ENCODE data around the gene TYROBP.

Gene TYROBP

GRCh38 chr19:35889370-35890112, 18.6 kb downstream of the TYROBP start:
- no peak overlapping the region for H3K4me3 ChIP-seq (ENCODE audit: low read depth in 1 of 2, low read length in 2 of 2)
- H3K9ac ChIP-seq (ENCODE audit: low read depth in 1 of 2, low read length in 2 of 2) = no peak overlapping the region
- H3K27ac ChIP-seq (ENCODE audit: low read depth, low read length) = no peak overlapping the region
- no peaks in the 10 kb centered on the region for H3K9me3 ChIP-seq (ENCODE audit: control insufficient read depth in 1 of 2, low read length in 2 of 2)
- H3K27me3 ChIP-seq (ENCODE audit: control insufficient read depth in 1 of 2, insufficient read depth in 2 of 2, low read length in 2 of 2) = no peaks in the 10 kb centered on the region
- H3K4me1 ChIP-seq (ENCODE audit: control insufficient read depth in 1 of 2, insufficient read depth in 2 of 2, low read length in 2 of 2) = no peaks in the 10 kb centered on the region
- peaks cover 14 to 53% of the 10 kb centered on the region in 2 donors for H3K36me3 ChIP-seq (ENCODE audit: control insufficient read depth in 1 of 2, insufficient read depth in 2 of 2, low read length in 2 of 2)

- no peaks in the 10 kb centered on the region for H3K27me3 ChIP-seq (ENCODE audit: control insufficient read depth in 1 of 2, insufficient read depth in 2 of 2, low read length in 2 of 2)
- H3K4me3 ChIP-seq (ENCODE audit: low read depth in 1 of 2, low read length in 2 of 2) = no peak overlapping the region
- no peak overlapping the region for H3K9ac ChIP-seq (ENCODE audit: low read depth in 1 of 2, low read length in 2 of 2)
- H3K36me3 ChIP-seq (ENCODE audit: control insufficient read depth in 1 of 2, insufficient read depth in 2 of 2, low read length in 2 of 2) = peaks cover 14 to 43% of the 10 kb centered on the region in 2 donors
- H3K4me1 ChIP-seq (ENCODE audit: control insufficient read depth in 1 of 2, insufficient read depth in 2 of 2, low read length in 2 of 2) = no peaks in the 10 kb centered on the region
- H3K9me3 ChIP-seq (ENCODE audit: control insufficient read depth in 1 of 2, low read length in 2 of 2) = no peaks in the 10 kb centered on the region
- no peak overlapping the region for H3K27ac ChIP-seq (ENCODE audit: low read depth, low read length)
Measured at GRCh38 chr19:35888398-35888797, 19.7 kb downstream of the TYROBP start.

DNA sequence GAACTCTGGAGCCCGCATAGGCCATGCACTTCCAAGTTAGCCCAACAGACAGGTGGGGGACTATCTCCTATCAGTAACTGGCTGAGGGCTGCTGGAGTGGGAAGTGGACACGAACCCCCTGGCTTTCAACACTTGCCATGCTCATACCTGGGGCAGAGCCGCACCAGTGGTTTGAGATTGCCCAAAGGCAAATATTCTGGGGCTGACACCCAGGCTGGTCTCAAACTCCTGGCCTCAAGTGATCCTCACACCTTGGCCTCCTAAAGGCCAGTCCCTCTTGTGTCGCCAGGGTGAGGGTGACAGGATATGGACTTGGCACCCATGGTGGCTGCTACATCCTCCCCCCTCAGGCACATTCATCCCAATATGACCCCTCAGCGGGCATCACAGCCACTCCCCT, 20.9 kb downstream of the TYROBP start:
- Histone ChIP-seq H3K9ac (ENCODE audit: low read depth in 1 of 2, low read length in 2 of 2) (no peak overlapping the region), H3K36me3 (ENCODE audit: control insufficient read depth in 1 of 2, insufficient read depth in 2 of 2, low read length in 2 of 2) (peaks cover 14 to 36% of the 10 kb centered on the region in 2 donors)

DNA sequence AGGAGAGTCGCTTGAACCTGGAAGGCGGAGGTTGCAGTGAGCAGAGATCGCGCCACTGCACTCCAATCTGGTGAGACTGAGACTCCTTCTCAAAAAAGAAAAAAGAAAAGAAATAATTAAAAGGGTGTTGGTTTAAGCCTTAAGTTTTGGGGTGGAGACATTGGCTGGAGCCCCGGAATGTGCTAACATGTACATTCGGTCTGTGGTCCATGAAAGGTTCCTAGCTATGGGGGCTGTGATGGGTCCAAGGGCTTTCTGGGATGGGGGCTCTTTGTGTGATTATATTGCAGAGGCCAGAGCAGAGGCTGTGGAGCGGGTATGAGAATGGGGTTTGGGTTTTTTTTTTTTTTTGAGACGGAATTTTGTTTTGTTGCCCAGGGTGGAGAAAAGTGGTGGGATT, 22.2 kb downstream of the TYROBP start:
- no peak overlapping the region for H3K27ac ChIP-seq (ENCODE audit: low read depth, low read length)
- no peaks in the 10 kb centered on the region for H3K4me1 ChIP-seq (ENCODE audit: control insufficient read depth in 1 of 2, insufficient read depth in 2 of 2, low read length in 2 of 2)
- no peaks in the 10 kb centered on the region for H3K27me3 ChIP-seq (ENCODE audit: control insufficient read depth in 1 of 2, insufficient read depth in 2 of 2, low read length in 2 of 2)
- H3K9ac ChIP-seq (ENCODE audit: low read depth in 1 of 2, low read length in 2 of 2) = no peak overlapping the region
- no peaks in the 10 kb centered on the region for H3K9me3 ChIP-seq (ENCODE audit: control insufficient read depth in 1 of 2, low read length in 2 of 2)
- no peak overlapping the region for H3K4me3 ChIP-seq (ENCODE audit: low read depth in 1 of 2, low read length in 2 of 2)
- H3K36me3 ChIP-seq (ENCODE audit: control insufficient read depth in 1 of 2, insufficient read depth in 2 of 2, low read length in 2 of 2) = peaks cover 14 to 31% of the 10 kb centered on the region in 2 donors

More for the DNA sequence above, 20.9 kb downstream of the TYROBP start:
- Histone ChIP-seq H3K27me3 (ENCODE audit: control insufficient read depth in 1 of 2, insufficient read depth in 2 of 2, low read length in 2 of 2) (no peaks in the 10 kb centered on the region), H3K27ac (ENCODE audit: low read depth, low read length) (no peak overlapping the region), H3K9me3 (ENCODE audit: control insufficient read depth in 1 of 2, low read length in 2 of 2) (no peaks in the 10 kb centered on the region), H3K4me1 (ENCODE audit: control insufficient read depth in 1 of 2, insufficient read depth in 2 of 2, low read length in 2 of 2) (no peaks in the 10 kb centered on the region), H3K4me3 (ENCODE audit: low read depth in 1 of 2, low read length in 2 of 2) (no peak overlapping the region)

DNA sequence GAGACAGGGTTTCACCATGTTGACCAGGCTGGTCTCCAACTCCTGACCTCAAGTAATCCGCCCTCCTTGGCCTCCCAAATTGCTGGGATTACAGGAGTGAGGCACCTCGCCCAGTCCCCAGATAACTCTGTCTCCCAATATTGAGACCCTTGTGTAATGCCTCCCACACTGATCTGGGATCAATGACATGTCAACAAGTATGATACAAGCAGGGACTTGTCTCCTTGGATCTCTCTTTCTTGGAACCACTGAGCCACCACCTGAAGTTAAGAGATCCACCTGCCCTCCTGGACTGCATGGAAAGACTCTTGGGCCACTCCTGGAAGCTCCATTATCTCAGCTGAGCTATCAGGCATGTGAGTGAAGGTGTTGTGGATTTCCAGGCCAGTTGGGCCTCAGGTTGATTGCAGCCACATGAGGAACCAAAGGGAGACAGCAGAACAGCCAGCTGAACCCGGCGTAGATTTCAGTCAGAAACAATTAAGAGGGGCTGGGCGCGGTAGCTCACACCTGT, 22.8 kb downstream of the TYROBP start:
- Histone ChIP-seq H3K27me3 (ENCODE audit: control insufficient read depth in 1 of 2, insufficient read depth in 2 of 2, low read length in 2 of 2) (no peaks in the 10 kb centered on the region), H3K4me3 (ENCODE audit: low read depth in 1 of 2, low read length in 2 of 2) (no peak overlapping the region), H3K27ac (ENCODE audit: low read depth, low read length) (no peak overlapping the region), H3K36me3 (ENCODE audit: control insufficient read depth in 1 of 2, insufficient read depth in 2 of 2, low read length in 2 of 2) (peaks cover 14 to 25% of the 10 kb centered on the region in 2 donors), H3K4me1 (ENCODE audit: control insufficient read depth in 1 of 2, insufficient read depth in 2 of 2, low read length in 2 of 2) (no peaks in the 10 kb centered on the region), H3K9me3 (ENCODE audit: control insufficient read depth in 1 of 2, low read length in 2 of 2) (no peaks in the 10 kb centered on the region), H3K9ac (ENCODE audit: low read depth in 1 of 2, low read length in 2 of 2) (no peak overlapping the region)

DNA sequence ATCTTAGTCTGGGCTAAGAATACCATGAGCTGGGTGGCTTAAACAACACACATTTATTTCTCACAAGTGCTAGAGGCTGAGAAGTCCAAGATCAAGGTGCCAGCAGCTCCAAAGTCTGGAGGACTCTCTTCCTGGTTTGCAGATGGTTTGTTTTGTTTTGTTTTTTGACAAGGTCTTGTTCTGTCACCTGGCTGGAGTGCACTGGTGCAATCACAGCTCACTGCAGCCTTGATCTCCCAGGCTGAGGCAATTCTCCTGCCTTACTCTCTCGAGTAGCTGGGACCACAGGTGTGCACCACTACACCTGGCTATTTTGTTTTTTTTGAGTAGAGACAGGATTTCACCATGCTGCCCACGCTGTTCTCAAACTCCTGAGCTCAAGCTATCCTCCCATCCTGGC, 24.2 kb downstream of the TYROBP start:
- no peaks in the 10 kb centered on the region for H3K9me3 ChIP-seq (ENCODE audit: control insufficient read depth in 1 of 2, low read length in 2 of 2)
- H3K9ac ChIP-seq (ENCODE audit: low read depth in 1 of 2, low read length in 2 of 2) = no peak overlapping the region
- no peaks in the 10 kb centered on the region for H3K4me1 ChIP-seq (ENCODE audit: control insufficient read depth in 1 of 2, insufficient read depth in 2 of 2, low read length in 2 of 2)
- H3K27me3 ChIP-seq (ENCODE audit: control insufficient read depth in 1 of 2, insufficient read depth in 2 of 2, low read length in 2 of 2) = peaks cover 0 to 5% of the 10 kb centered on the region in 2 donors
- peaks cover 7 to 11% of the 10 kb centered on the region in 2 donors for H3K36me3 ChIP-seq (ENCODE audit: control insufficient read depth in 1 of 2, insufficient read depth in 2 of 2, low read length in 2 of 2)
- H3K27ac ChIP-seq (ENCODE audit: low read depth, low read length) = no peak overlapping the region
- H3K4me3 ChIP-seq (ENCODE audit: low read depth in 1 of 2, low read length in 2 of 2) = no peak overlapping the region

DNA sequence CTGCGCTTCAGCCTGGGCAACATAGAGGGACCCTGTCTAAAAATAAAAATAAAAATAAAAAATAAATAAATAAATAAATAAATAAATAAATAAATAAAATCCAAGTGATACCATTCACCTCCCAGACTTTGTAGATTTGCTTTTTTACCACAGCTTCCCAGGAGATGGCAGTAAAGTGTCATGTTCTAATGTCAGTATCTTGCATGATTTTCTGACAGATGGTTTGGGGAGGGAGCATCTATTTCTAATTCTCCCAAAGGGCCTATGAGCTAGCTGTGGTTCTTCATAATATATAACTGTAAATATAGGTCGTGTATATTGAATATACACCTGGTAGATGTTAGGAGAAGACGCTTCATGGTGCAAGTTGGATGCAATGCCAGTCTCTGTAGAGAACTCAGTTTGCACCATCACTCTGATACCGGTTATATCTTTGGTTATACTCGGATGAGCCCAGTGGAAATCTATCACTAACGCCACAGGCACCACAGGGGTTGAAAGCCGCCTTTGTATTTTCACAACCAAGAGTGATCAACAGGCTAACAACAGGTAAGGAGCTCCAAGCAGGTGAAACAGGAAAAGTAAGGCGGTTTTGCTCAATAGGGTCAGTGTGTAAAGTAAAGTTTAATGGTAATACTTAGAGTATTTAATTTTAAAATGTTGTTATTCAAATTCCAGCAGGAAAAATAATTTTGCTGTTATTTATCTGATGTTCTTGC, 25.8 kb downstream of the TYROBP start:
- no peaks in the 10 kb centered on the region for H3K9me3 ChIP-seq (ENCODE audit: control insufficient read depth in 1 of 2, low read length in 2 of 2)
- no peak overlapping the region for H3K27ac ChIP-seq (ENCODE audit: low read depth, low read length)
- no peak overlapping the region for H3K4me3 ChIP-seq (ENCODE audit: low read depth in 1 of 2, low read length in 2 of 2)
- H3K36me3 ChIP-seq (ENCODE audit: control insufficient read depth in 1 of 2, insufficient read depth in 2 of 2, low read length in 2 of 2) = no peaks in the 10 kb centered on the region
- H3K9ac ChIP-seq (ENCODE audit: low read depth in 1 of 2, low read length in 2 of 2) = no peak overlapping the region
- H3K4me1 ChIP-seq (ENCODE audit: control insufficient read depth in 1 of 2, insufficient read depth in 2 of 2, low read length in 2 of 2) = no peaks in the 10 kb centered on the region
- H3K27me3 ChIP-seq (ENCODE audit: control insufficient read depth in 1 of 2, insufficient read depth in 2 of 2, low read length in 2 of 2) = peaks cover 0 to 5% of the 10 kb centered on the region in 2 donors

DNA sequence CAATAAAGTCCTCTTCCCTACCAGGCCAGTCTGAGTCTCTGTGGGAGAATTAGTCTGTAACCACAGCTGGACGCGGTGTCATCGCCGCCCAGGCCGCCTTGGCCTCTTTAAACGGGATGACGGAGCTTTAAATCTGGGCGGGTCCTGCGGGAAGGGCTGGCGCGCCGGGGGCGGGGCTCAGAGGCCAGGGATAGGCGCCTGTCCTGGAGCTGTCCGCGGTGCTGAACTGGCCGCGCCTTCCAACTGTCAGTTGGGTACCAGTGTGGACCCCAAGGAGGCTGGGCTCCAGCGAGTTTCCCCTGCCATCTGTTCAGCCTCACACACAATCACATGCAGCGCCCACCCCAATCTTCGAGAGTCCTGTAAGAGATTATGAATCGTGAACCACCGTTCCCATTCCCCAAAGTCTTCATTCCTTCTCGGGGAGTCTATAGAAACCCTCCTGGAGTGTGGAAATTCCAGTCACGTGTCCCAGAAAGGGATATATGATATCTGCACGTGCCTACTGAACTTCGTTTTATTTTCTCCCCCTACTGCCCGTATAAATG, 28.3 kb downstream of the TYROBP start:
- H3K9ac ChIP-seq (ENCODE audit: low read depth in 1 of 2, low read length in 2 of 2) = no peak overlapping the region
- peaks cover 3 to 5% of the 10 kb centered on the region in 2 donors for H3K27me3 ChIP-seq (ENCODE audit: control insufficient read depth in 1 of 2, insufficient read depth in 2 of 2, low read length in 2 of 2)
- H3K27ac ChIP-seq (ENCODE audit: low read depth, low read length) = no peak overlapping the region
- H3K36me3 ChIP-seq (ENCODE audit: control insufficient read depth in 1 of 2, insufficient read depth in 2 of 2, low read length in 2 of 2) = no peaks in the 10 kb centered on the region
- H3K9me3 ChIP-seq (ENCODE audit: control insufficient read depth in 1 of 2, low read length in 2 of 2) = no peaks in the 10 kb centered on the region
- no peaks in the 10 kb centered on the region for H3K4me1 ChIP-seq (ENCODE audit: control insufficient read depth in 1 of 2, insufficient read depth in 2 of 2, low read length in 2 of 2)
- no peak overlapping the region for H3K4me3 ChIP-seq (ENCODE audit: low read depth in 1 of 2, low read length in 2 of 2)

GRCh38 chr19:35879068-35879467, 29.0 kb downstream of the TYROBP start:
- Histone ChIP-seq H3K9ac (ENCODE audit: low read depth in 1 of 2, low read length in 2 of 2) (no peak overlapping the region), H3K36me3 (ENCODE audit: control insufficient read depth in 1 of 2, insufficient read depth in 2 of 2, low read length in 2 of 2) (no peaks in the 10 kb centered on the region), H3K27me3 (ENCODE audit: control insufficient read depth in 1 of 2, insufficient read depth in 2 of 2, low read length in 2 of 2) (peaks cover 3 to 5% of the 10 kb centered on the region in 2 donors), H3K27ac (ENCODE audit: low read depth, low read length) (no peak overlapping the region), H3K9me3 (ENCODE audit: control insufficient read depth in 1 of 2, low read length in 2 of 2) (no peaks in the 10 kb centered on the region), H3K4me1 (ENCODE audit: control insufficient read depth in 1 of 2, insufficient read depth in 2 of 2, low read length in 2 of 2) (no peaks in the 10 kb centered on the region), H3K4me3 (ENCODE audit: low read depth in 1 of 2, low read length in 2 of 2) (no peak overlapping the region)

DNA sequence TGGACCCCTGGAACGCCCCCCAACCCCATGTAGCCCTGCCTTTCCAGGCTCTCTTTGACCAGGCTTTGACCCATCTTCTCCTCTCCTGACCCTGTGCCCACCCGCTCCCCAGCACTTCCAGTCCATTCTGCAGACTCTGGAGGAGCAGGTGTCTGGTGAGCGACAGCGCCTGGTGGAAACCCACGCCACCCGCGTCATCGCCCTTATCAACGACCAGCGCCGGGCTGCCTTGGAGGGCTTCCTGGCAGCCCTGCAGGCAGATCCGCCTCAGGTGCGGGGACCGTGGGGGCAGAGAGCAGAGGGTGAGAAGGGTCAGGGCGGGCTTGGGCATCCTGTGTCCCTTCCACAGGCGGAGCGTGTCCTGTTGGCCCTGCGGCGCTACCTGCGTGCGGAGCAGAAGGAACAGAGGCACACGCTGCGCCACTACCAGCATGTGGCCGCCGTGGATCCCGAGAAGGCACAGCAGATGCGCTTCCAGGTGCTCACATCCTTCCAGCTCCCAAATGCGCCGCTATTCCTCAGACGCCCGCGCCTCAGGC, 33.6 kb downstream of the TYROBP start:
- Histone ChIP-seq H3K4me1 (ENCODE audit: control insufficient read depth in 1 of 2, insufficient read depth in 2 of 2, low read length in 2 of 2) (peaks cover 2 to 9% of the 10 kb centered on the region in 2 donors), H3K4me3 (ENCODE audit: low read depth in 1 of 2, low read length in 2 of 2) (no peak overlapping the region), H3K9ac (ENCODE audit: low read depth in 1 of 2, low read length in 2 of 2) (no peak overlapping the region), H3K27ac (ENCODE audit: low read depth, low read length) (no peak overlapping the region), H3K27me3 (ENCODE audit: control insufficient read depth in 1 of 2, insufficient read depth in 2 of 2, low read length in 2 of 2) (peaks cover 3 to 15% of the 10 kb centered on the region in 2 donors), H3K36me3 (ENCODE audit: control insufficient read depth in 1 of 2, insufficient read depth in 2 of 2, low read length in 2 of 2) (no peaks in the 10 kb centered on the region), H3K9me3 (ENCODE audit: control insufficient read depth in 1 of 2, low read length in 2 of 2) (no peaks in the 10 kb centered on the region)
